ENCODE data around the gene AUTS2.

The AUTS2 gene

GRCh38 chr7:70773406-70773805 is 1175.1 kb downstream of the AUTS2 start:
- Histone ChIP-seq H3K27me3 (ENCODE audit: insufficient read depth, poor library complexity, severe bottlenecking) (no peaks in the 10 kb centered on the region), H3K4me3 (replicated peaks; ENCODE audit: insufficient read depth, low read length) (no peak overlapping the region), H3K27ac (replicated peaks) (no peak overlapping the region)
- no peak for DNase-seq (ENCODE audit: low read depth in 1 of 2, low spot score in 1 of 2)
- TF ChIP-seq POLR2AphosphoS5 (IDR thresholded peaks at IDR 0.05; ENCODE audit: low read depth) (no peak), GABPA (IDR thresholded peaks at IDR 0.05; ENCODE audit: low read depth) (no peak), CTCF (IDR thresholded peaks at IDR 0.05; ENCODE audit: insufficient read depth, low read length) (no peak), SPI1 (IDR thresholded peaks at IDR 0.05; ENCODE audit: borderline replicate concordance, low read depth) (no peak)
- TF ChIP-seq, protein P1, sequence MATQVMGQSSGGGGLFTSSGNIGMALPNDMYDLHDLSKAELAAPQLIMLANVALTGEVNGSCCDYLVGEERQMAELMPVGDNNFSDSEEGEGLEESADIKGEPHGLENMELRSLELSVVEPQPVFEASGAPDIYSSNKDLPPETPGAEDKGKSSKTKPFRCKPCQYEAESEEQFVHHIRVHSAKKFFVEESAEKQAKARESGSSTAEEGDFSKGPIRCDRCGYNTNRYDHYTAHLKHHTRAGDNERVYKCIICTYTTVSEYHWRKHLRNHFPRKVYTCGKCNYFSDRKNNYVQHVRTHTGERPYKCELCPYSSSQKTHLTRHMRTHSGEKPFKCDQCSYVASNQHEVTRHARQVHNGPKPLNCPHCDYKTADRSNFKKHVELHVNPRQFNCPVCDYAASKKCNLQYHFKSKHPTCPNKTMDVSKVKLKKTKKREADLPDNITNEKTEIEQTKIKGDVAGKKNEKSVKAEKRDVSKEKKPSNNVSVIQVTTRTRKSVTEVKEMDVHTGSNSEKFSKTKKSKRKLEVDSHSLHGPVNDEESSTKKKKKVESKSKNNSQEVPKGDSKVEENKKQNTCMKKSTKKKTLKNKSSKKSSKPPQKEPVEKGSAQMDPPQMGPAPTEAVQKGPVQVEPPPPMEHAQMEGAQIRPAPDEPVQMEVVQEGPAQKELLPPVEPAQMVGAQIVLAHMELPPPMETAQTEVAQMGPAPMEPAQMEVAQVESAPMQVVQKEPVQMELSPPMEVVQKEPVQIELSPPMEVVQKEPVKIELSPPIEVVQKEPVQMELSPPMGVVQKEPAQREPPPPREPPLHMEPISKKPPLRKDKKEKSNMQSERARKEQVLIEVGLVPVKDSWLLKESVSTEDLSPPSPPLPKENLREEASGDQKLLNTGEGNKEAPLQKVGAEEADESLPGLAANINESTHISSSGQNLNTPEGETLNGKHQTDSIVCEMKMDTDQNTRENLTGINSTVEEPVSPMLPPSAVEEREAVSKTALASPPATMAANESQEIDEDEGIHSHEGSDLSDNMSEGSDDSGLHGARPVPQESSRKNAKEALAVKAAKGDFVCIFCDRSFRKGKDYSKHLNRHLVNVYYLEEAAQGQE (IDR thresholded peaks at IDR 0.05; ENCODE audit: insufficient replicate concordance, low read depth): no peak

- TF ChIP-seq POLR2AphosphoS5 (IDR thresholded peaks at IDR 0.05; ENCODE audit: low read depth) (no peak), CTCF (IDR thresholded peaks at IDR 0.05; ENCODE audit: insufficient read depth, low read length) (no peak), GABPA (IDR thresholded peaks at IDR 0.05; ENCODE audit: low read depth) (no peak), SPI1 (IDR thresholded peaks at IDR 0.05; ENCODE audit: borderline replicate concordance, low read depth) (no peak)
- TF ChIP-seq, protein P1 (IDR thresholded peaks at IDR 0.05; ENCODE audit: insufficient replicate concordance, low read depth): no peak
- Histone ChIP-seq H3K27ac (replicated peaks) (no peak overlapping the region), H3K27me3 (ENCODE audit: insufficient read depth, poor library complexity, severe bottlenecking) (no peaks in the 10 kb centered on the region), H3K4me3 (replicated peaks; ENCODE audit: insufficient read depth, low read length) (no peak overlapping the region)
- DNase-seq (ENCODE audit: low read depth in 1 of 2, low spot score in 1 of 2): no peak
Observed at GRCh38 chr7:70774950-70775527, 1176.8 kb downstream of the AUTS2 start.

DNA sequence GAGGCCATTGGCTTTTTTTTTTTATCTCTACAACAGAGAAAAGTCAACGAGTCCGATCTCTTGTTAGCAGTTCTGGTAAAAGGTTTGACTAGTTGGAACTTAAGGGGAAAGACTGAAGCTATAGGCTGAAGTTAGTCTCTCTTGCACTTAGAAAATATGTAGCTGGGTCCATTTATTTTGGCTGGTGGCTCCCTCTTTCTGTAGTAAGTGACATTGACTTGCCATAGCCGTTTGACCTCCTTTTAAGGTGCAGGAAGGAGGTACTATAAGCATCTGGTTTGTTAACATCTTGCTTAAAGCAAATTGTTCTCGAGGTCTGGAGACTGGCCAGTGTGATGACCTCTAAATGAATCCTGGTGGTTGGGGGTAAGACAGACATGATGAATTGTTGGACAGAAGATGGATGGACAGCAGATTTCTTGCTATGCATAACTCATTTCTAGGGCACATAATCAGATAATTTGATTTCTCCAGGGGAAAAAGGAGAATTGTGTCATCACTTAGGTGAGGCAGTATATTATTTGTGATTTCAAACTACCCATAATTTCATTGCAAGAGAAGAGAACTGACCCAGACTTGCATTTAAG is 1177.4 kb downstream of the AUTS2 start:
- H3K27ac ChIP-seq (replicated peaks): no peak overlapping the region
- H3K27me3 ChIP-seq (ENCODE audit: insufficient read depth, poor library complexity, severe bottlenecking): no peaks in the 10 kb centered on the region
- no peak overlapping the region for H3K4me3 ChIP-seq (replicated peaks; ENCODE audit: insufficient read depth, low read length)
- no peak for DNase-seq (ENCODE audit: low read depth in 1 of 2, low spot score in 1 of 2)
- no peak for TF ChIP-seq GABPA (IDR thresholded peaks at IDR 0.05; ENCODE audit: low read depth)
- TF ChIP-seq, protein P1 (IDR thresholded peaks at IDR 0.05; ENCODE audit: insufficient replicate concordance, low read depth): no peak
- no peak for TF ChIP-seq CTCF (IDR thresholded peaks at IDR 0.05; ENCODE audit: insufficient read depth, low read length)
- no peak for TF ChIP-seq SPI1 (IDR thresholded peaks at IDR 0.05; ENCODE audit: borderline replicate concordance, low read depth)
- no peak for TF ChIP-seq POLR2AphosphoS5 (IDR thresholded peaks at IDR 0.05; ENCODE audit: low read depth)

Measured in HL-60 (cell line).